SIG-M5 treated with dmso at 0.1 percent for 504 hours (cell line): ENCODE data around the gene FAM25C.
"Not testable (repeated sequence)": the region's sequence is repeated elsewhere in the genome, so short reads cannot be mapped to it uniquely, and the experiment has no call there.

ENCODE experiments used
- DNase-seq: peaks from one replicate; lab custom pipeline; 2025; ENCODE audit not compliant: unreplicated experiment; lab: John Stamatoyannopoulos, UW

Gene FAM25C

GRCh38 chr10:47999691-48000090 lies at the start of gene FAM25C:
FAM25C (minus strand) TSS chr10:47999791; CDS start chr10:47999765, 26 bp downstream.
- not testable (repeated sequence) for DNase-seq

GRCh38 chr10:48044557-48044956 lies 45.0 kb upstream of the FAM25C start:
- not testable (repeated sequence) for DNase-seq

- not testable (repeated sequence) for DNase-seq
Observed at GRCh38 chr10:48031390-48031789, 31.8 kb upstream of the FAM25C start.

- not testable (repeated sequence) for DNase-seq
Observed at GRCh38 chr10:48002306-48002705, 2.7 kb upstream of the FAM25C start.

- not testable (repeated sequence) for DNase-seq
Observed at GRCh38 chr10:47994045-47994444, 5.5 kb downstream of the FAM25C start.

- not testable (repeated sequence) for DNase-seq
Observed at GRCh38 chr10:47992560-47992959, 7.0 kb downstream of the FAM25C start.

GRCh38 chr10:47991706-47992105 lies 7.9 kb downstream of the FAM25C start:
- DNase-seq = not testable (repeated sequence)

GRCh38 chr10:47990097-47990496 lies 9.5 kb downstream of the FAM25C start:
- not testable (repeated sequence) for DNase-seq

GRCh38 chr10:47989542-47989950 lies 10.0 kb downstream of the FAM25C start:
- DNase-seq = not testable (repeated sequence)

GRCh38 chr10:47988718-47989541 lies 10.7 kb downstream of the FAM25C start:
- not testable (repeated sequence) for DNase-seq

GRCh38 chr10:47987952-47988351 lies 11.6 kb downstream of the FAM25C start:
- not testable (repeated sequence) for DNase-seq

GRCh38 chr10:47986413-47987230 lies 13.0 kb downstream of the FAM25C start:
- DNase-seq = not testable (repeated sequence)

GRCh38 chr10:47975409-47975808 lies 24.2 kb downstream of the FAM25C start:
- DNase-seq = not testable (repeated sequence)

- not testable (repeated sequence) for DNase-seq
Observed at GRCh38 chr10:47973131-47973530, 26.5 kb downstream of the FAM25C start.

GRCh38 chr10:47972077-47972476 lies 27.5 kb downstream of the FAM25C start:
- not testable (repeated sequence) for DNase-seq

- DNase-seq = not testable (repeated sequence)
Observed at GRCh38 chr10:47971598-47971997, 28.0 kb downstream of the FAM25C start.

- DNase-seq = not testable (repeated sequence)
Observed at GRCh38 chr10:47970047-47970446, 29.5 kb downstream of the FAM25C start.

- not testable (repeated sequence) for DNase-seq
Observed at GRCh38 chr10:47968988-47969387, 30.6 kb downstream of the FAM25C start.

- not testable (repeated sequence) for DNase-seq
Observed at GRCh38 chr10:47964280-47965063, 35.1 kb downstream of the FAM25C start.

GRCh38 chr10:47962785-47963184 lies 36.8 kb downstream of the FAM25C start:
- not testable (repeated sequence) for DNase-seq

GRCh38 chr10:47960699-47961098 lies 38.9 kb downstream of the FAM25C start:
- not testable (repeated sequence) for DNase-seq
